Measurements from ENCODE around the gene ELAVL3. TPM values are rescaled to one million over a fixed set of nuclear protein-coding genes. Genes with fewer than 3 reads are reported as not detected.
"Not testable (repeated sequence)": the region's sequence is repeated elsewhere in the genome, so short reads cannot be mapped to it uniquely, and the experiment has no call there.

ELAVL3 gene
- total RNA-seq, 1 donor from 2014 or later, result not detected

- no peak for DNase-seq (ENCODE audit: low spot score)
Observed at GRCh38 chr19:11460207-11460606, 20.6 kb downstream of the ELAVL3 start.

GRCh38 chr19:11458912-11459311 is 21.9 kb downstream of the ELAVL3 start:
- DNase-seq (ENCODE audit: low spot score), result not testable (repeated sequence)

- DNase-seq (ENCODE audit: low spot score), result no peak
Observed at GRCh38 chr19:11458236-11458900, 22.5 kb downstream of the ELAVL3 start.

GRCh38 chr19:11457831-11458230 is 23.0 kb downstream of the ELAVL3 start:
- no peak for DNase-seq (ENCODE audit: low spot score)

GRCh38 chr19:11457115-11457514 is 23.7 kb downstream of the ELAVL3 start:
- no peak for DNase-seq (ENCODE audit: low spot score)

- no peak for DNase-seq (ENCODE audit: low spot score)
Observed at GRCh38 chr19:11456659-11457058, 24.2 kb downstream of the ELAVL3 start.

GRCh38 chr19:11455233-11455554 is 25.7 kb downstream of the ELAVL3 start:
- not testable (repeated sequence) for DNase-seq (ENCODE audit: low spot score)

- no peak for DNase-seq (ENCODE audit: low spot score)
Observed at GRCh38 chr19:11453468-11454341, 27.1 kb downstream of the ELAVL3 start.

GRCh38 chr19:11452620-11453310 is 28.1 kb downstream of the ELAVL3 start:
- no peak for DNase-seq (ENCODE audit: low spot score)

GRCh38 chr19:11451871-11452619 is 28.8 kb downstream of the ELAVL3 start:
- no peak for DNase-seq (ENCODE audit: low spot score)

GRCh38 chr19:11451327-11451870 is 29.4 kb downstream of the ELAVL3 start:
- no peak for DNase-seq (ENCODE audit: low spot score)

GRCh38 chr19:11450570-11451326 is 30.1 kb downstream of the ELAVL3 start:
- no peak for DNase-seq (ENCODE audit: low spot score)

- DNase-seq (ENCODE audit: low spot score), result no peak
Observed at GRCh38 chr19:11448923-11449554, 31.8 kb downstream of the ELAVL3 start.

- DNase-seq (ENCODE audit: low spot score), result no peak
Observed at GRCh38 chr19:11448410-11448809, 32.4 kb downstream of the ELAVL3 start.

- DNase-seq (ENCODE audit: low spot score), result no peak
Observed at GRCh38 chr19:11447347-11448262, 33.2 kb downstream of the ELAVL3 start.

GRCh38 chr19:11446652-11447301 is 34.1 kb downstream of the ELAVL3 start:
- DNase-seq (ENCODE audit: low spot score), result no peak

GRCh38 chr19:11446271-11446651 is 34.6 kb downstream of the ELAVL3 start:
- DNase-seq (ENCODE audit: low spot score), result no peak

- no peak for DNase-seq (ENCODE audit: low spot score)
Observed at GRCh38 chr19:11445141-11445540, 35.7 kb downstream of the ELAVL3 start.
